Spleen (tissue), 7 donors: Measurements from ENCODE around the gene PZP.

ENCODE experiments used
- POLR2A ChIP-seq, 3 donors: fragments of 450-650 bp; IDR thresholded peaks; one replicate each; pipeline ENCODE4 v1.5.1; 2017; ENCODE audit warnings: antibody characterized with exemption in 3 of 3, mild to moderate bottlenecking in 1 of 3
- POLR2AphosphoS5 ChIP-seq, 3 donors: sonication (generic); formaldehyde crosslinking; IDR thresholded peaks; one replicate each; pipeline ENCODE4 v1.5.1; 2017; ENCODE audit warnings: antibody characterized with exemption in 3 of 3
- TF ChIP-seq, protein P1 (sequence below), 11 experiments: fragments of 200-600 bp in 7 of 11; fragments of 450-650 bp in 4 of 11; sonication (generic) in 4 of 11; IDR thresholded peaks in 8 of 11; conservative IDR thresholded peaks in 3 of 11; 1 replicate in 7 of 11; 2 replicates in 4 of 11; pipeline versions ENCODE4 v1.4.0 to v1.8.0; 2016 to 2021; ENCODE audit warnings: antibody characterized with exemption in 11 of 11, inconsistent platforms in 4 of 11, mild to moderate bottlenecking in 1 of 11
- donor health status: DM: no; HTN: no; CAD: no; lungs with moderate emphysema.
- donor health status: DM: no; HTN: no; CAD: no.
- donor health status: DM: no; HTN: no; CAD: no.

DNA sequence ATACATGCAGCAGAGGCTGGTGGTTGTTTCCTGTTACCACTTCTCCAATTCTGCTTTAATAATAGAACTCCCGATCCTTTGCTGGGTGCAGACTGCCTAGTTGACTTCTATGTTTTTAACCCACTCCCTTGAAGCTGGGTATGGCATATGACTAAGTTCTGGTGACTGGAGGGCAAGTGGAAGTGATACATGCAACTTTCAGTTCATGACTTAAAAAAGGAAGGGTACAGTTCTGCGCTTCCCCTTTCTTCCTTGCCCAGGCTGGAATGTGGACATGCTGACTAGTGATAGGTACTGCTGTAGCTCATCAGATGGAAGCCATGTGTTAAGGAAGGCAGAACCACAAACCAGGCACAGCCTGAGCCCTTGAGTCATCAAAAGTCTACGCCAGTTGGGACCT, 90.0 kb downstream of the PZP start:
- TF ChIP-seq, protein P1, sequence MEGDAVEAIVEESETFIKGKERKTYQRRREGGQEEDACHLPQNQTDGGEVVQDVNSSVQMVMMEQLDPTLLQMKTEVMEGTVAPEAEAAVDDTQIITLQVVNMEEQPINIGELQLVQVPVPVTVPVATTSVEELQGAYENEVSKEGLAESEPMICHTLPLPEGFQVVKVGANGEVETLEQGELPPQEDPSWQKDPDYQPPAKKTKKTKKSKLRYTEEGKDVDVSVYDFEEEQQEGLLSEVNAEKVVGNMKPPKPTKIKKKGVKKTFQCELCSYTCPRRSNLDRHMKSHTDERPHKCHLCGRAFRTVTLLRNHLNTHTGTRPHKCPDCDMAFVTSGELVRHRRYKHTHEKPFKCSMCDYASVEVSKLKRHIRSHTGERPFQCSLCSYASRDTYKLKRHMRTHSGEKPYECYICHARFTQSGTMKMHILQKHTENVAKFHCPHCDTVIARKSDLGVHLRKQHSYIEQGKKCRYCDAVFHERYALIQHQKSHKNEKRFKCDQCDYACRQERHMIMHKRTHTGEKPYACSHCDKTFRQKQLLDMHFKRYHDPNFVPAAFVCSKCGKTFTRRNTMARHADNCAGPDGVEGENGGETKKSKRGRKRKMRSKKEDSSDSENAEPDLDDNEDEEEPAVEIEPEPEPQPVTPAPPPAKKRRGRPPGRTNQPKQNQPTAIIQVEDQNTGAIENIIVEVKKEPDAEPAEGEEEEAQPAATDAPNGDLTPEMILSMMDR (IDR thresholded peaks at IDR 0.05 in 8 of 11, conservative IDR thresholded peaks at IDR 0.05 in 3 of 11) = no peak
- TF ChIP-seq POLR2AphosphoS5 (IDR thresholded peaks at IDR 0.05) = peak in 1 of 3 donors; percentile 47
- no peak for TF ChIP-seq POLR2A (IDR thresholded peaks at IDR 0.05)
